NT2/D1 (cell line): Measurements from ENCODE around the gene TNFRSF13B.

Experiments
- SUZ12 ChIP-seq: IDR thresholded peaks from 2 replicates; pipeline ENCODE4 v1.6.1; 2011; ENCODE audit not compliant: insufficient read length, insufficient read depth; ENCODE audit errors: extremely low read depth
- YY1 ChIP-seq: IDR thresholded peaks from 2 replicates; pipeline ENCODE4 v1.6.1; 2011; ENCODE audit not compliant: insufficient read length, insufficient read depth
- ZNF274 ChIP-seq: IDR thresholded peaks from 2 replicates; pipeline ENCODE4 v1.6.1; 2011; ENCODE audit warnings: mild to moderate bottlenecking, low read depth, low read length

DNA sequence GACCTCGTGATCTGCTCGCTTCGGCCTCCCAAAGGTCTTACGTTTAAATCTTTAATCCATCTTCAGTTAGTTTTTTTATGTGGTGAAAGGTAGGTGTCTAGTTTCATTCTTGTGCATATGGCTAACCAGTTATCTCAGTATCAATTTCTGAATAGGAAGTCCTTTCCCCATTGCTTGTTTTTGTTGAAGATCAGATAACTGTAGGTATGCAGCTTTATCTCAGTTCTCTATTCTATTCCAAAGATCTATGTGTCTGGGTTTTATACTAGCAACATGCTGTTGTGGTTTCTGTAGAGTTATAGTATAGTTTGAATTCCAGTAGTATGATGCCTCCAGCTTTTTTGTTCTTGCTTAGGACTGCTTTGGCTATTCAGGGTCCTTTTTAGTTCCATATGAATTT is 65.2 kb downstream of the TNFRSF13B start:
- TF ChIP-seq SUZ12 (no peak), ZNF274 (no peak), YY1 (no peak)
